Left ventricle myocardium inferior (tissue), 1 donor: ENCODE measurements around the gene DCP1B. TPM values are rescaled to one million over a fixed set of nuclear protein-coding genes. Genes with fewer than 3 reads are reported as not detected.

ENCODE experiments used
- DNase-seq: peaks from one replicate; pipeline ENCODE4 v3.0.0-alpha.2; 2020
- H3K27ac ChIP-seq: fragments of 200-600 bp; replicated peaks from 2 replicates; pipeline ENCODE4 v1.8.0; 2021
- H3K27me3 ChIP-seq: fragments of 200-600 bp; 2 replicates; pipeline ENCODE4 v1.8.0; 2021; ENCODE audit warnings: low read depth
- H3K36me3 ChIP-seq: fragments of 200-600 bp; 2 replicates; pipeline ENCODE4 v1.8.0; 2021
- H3K4me1 ChIP-seq: fragments of 200-600 bp; 2 replicates; pipeline ENCODE4 v1.8.0; 2021
- H3K4me3 ChIP-seq: fragments of 200-600 bp; 2 replicates; pipeline ENCODE4 v1.8.0; 2021; ENCODE audit warnings: mild to moderate bottlenecking, moderate library complexity
- H3K9me3 ChIP-seq: fragments of 200-600 bp; replicated peaks from 2 replicates; pipeline ENCODE4 v1.8.0; 2021
- CTCF ChIP-seq: fragments of 200-600 bp; IDR thresholded peaks from 2 replicates; pipeline ENCODE4 v1.8.0; 2021; ENCODE audit warnings: antibody characterized with exemption, mild to moderate bottlenecking, borderline replicate concordance
- intact Hi-C: fragments of 100-400 bp; cut with micrococcal nuclease; formaldehyde crosslinking; loops from one replicate; pipeline ENCODE4 v1.11.0; 2022
- total RNA-seq: library from RNA; stranded (reverse); fragmentation: NEBNext Ultra II Directional; extraction: Animal tissue kit (Norgen Biotek cat#: 25700); gene quantifications from one replicate; pipeline ENCODE4 v1.2.1, GENCODE V29; 2021
- donor health status: DM: no; HTN: yes; CAD: no; lungs with severe emphysema.

DCP1B gene
- total RNA-seq, 1 donor from 2014 or later, result 1.7 TPM

- no peak overlapping the region for H3K27ac ChIP-seq
- H3K4me1 ChIP-seq, result peaks cover 53% of the 10 kb centered on the region
- H3K9me3 ChIP-seq, result no peaks in the 10 kb centered on the region
- no peak overlapping the region for H3K4me3 ChIP-seq
- H3K36me3 ChIP-seq, result no peaks in the 10 kb centered on the region
- DNase-seq, result no peak
- peaks cover 10% of the 10 kb centered on the region for H3K27me3 ChIP-seq
- intact Hi-C loops, result loop anchor here (10.0 kb wide), 1 partner anchor 300 kb away; no protein-coding TSS in a partner anchor
- TF ChIP-seq CTCF, result no peak
These were observed 69.4 kb downstream of the DCP1B start for GRCh38 chr12:1934831-1935230.

- Histone ChIP-seq H3K4me1 (peaks cover 49% of the 10 kb centered on the region), H3K4me3 (no peak overlapping the region), H3K27ac (no peak overlapping the region), H3K36me3 (no peaks in the 10 kb centered on the region), H3K27me3 (peaks cover 10% of the 10 kb centered on the region), H3K9me3 (no peaks in the 10 kb centered on the region)
- no peak for DNase-seq
- TF ChIP-seq CTCF, result no peak
- intact Hi-C loops, result loop anchor here (10.0 kb wide), 1 partner anchor 299 kb away; no protein-coding TSS in a partner anchor
These were observed 70.2 kb downstream of the DCP1B start for GRCh38 chr12:1934068-1934467.

GRCh38 chr12:1933342-1934051 is 70.8 kb downstream of the DCP1B start:
- no peak overlapping the region for H3K4me3 ChIP-seq
- H3K27ac ChIP-seq, result no peak overlapping the region
- H3K36me3 ChIP-seq, result no peaks in the 10 kb centered on the region
- H3K4me1 ChIP-seq, result peaks cover 52% of the 10 kb centered on the region
- intact Hi-C loops, result loop anchor here (10.0 kb wide), 1 partner anchor 299 kb away; no protein-coding TSS in a partner anchor
- DNase-seq, result no peak
- H3K27me3 ChIP-seq, result peaks cover 12% of the 10 kb centered on the region
- TF ChIP-seq CTCF, result no peak
- no peaks in the 10 kb centered on the region for H3K9me3 ChIP-seq

- H3K36me3 ChIP-seq, result no peaks in the 10 kb centered on the region
- intact Hi-C loops, result loop anchor here (10.0 kb wide), 1 partner anchor 298 kb away; no protein-coding TSS in a partner anchor
- H3K27ac ChIP-seq, result peak overlapping the region; percentile 44
- peaks cover 24% of the 10 kb centered on the region for H3K27me3 ChIP-seq
- no peak for TF ChIP-seq CTCF
- H3K4me1 ChIP-seq, result peaks cover 63% of the 10 kb centered on the region
- H3K4me3 ChIP-seq, result no peak overlapping the region
- peak; percentile 75 for DNase-seq
- H3K9me3 ChIP-seq, result no peaks in the 10 kb centered on the region
These were observed 71.9 kb downstream of the DCP1B start for GRCh38 chr12:1932264-1932777.

- intact Hi-C loops, result loop anchor here (10.0 kb wide), 1 partner anchor 297 kb away; no protein-coding TSS in a partner anchor
- no peak for TF ChIP-seq CTCF
- peaks cover 30% of the 10 kb centered on the region for H3K27me3 ChIP-seq
- no peaks in the 10 kb centered on the region for H3K36me3 ChIP-seq
- H3K4me3 ChIP-seq, result no peak overlapping the region
- no peak for DNase-seq
- H3K27ac ChIP-seq, result no peak overlapping the region
- peaks cover 63% of the 10 kb centered on the region for H3K4me1 ChIP-seq
- no peaks in the 10 kb centered on the region for H3K9me3 ChIP-seq
These were observed 72.6 kb downstream of the DCP1B start for GRCh38 chr12:1931642-1932041.
